ENCODE data around the gene RNMT.
"Not testable (repeated sequence)": the region's sequence is repeated elsewhere in the genome, so short reads cannot be mapped to it uniquely, and the experiment has no call there.

Gene RNMT

DNA sequence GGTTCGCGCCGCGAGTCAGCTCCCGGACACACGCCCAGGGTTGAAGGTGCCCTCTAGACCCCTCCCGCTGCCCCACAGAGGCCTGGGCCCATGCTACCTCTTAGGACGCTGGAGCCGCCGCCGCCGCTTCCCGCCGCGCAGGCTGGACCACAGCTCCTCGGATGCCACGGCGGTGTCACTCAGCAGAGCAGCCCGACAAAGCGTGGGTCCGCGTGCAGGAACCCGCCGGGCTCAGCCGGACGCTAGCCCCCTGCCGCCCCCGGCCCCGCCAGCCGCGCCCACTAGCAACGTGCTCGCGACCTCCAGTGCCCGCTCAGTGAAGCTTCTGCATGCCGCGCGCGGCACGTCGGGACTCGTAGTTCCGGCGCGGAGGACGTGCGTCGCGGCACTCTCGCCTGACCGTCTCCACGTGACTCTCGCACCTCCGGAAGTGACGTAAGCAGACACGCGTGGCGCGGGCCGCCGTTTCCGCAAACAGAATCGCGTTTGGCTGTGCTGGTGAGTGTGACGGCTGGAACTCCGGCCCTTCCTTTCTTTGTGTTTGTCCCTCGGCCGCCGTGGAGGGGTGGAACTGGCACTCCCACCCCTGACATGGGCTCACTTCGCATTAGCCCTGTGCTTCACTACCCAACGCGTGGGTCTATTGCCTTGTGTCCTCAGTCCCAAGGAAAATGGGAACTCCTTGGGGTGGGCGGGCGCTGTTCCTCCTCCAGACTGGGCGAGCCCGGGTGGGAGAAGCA lies at the start of gene RNMT, which contains the start of gene FAM210A:
Gene RNMT (plus strand): TSS at position 442 of the 740 bp plus-strand sequence. CDS start 4,845 bp downstream, outside the sequence.
Gene FAM210A (minus strand): TSS at position 327 of the 740 bp plus-strand sequence. CDS start 44,481 bp downstream, outside the sequence.
- DNase-seq, result peak; percentile 94

DNA sequence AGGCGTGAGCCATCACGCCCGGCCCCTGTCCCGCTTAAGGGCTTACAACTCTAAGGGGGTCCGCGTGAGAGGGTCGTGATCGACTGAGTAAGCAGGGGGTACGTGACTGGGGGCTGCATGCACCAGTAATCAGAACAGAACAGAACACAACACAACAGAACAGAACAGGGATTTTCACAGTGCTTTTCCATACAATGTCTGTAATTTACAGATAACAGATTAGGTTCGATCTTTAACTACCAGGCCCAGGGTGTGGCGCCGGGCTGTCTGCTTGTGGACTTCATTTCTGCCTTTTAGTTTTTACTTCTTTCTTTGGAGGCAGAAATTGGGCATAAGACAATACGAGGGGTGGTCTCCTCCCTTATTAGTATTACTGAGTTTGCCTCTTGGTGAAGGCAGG lies 49.1 kb upstream of the RNMT start:
- DNase-seq, result not testable (repeated sequence)

DNA sequence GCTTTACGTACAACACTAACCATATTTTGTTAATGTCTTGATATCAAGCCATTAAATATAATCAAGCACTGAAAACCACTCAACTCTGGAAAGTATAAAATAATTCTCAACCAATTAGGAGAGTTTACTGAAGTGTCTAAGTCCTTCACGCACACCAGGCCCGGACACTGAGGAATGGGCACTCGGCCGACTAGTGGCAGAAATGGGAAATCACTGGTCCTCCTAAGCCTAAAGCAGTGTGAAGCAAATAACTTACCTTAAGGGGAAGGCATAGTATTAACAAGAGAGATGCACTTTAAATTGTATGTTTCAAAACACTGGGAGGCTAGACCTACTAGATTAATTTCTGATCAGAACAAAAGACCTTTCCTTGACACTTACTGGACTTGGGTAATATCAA lies 45.9 kb upstream of the RNMT start:
- DNase-seq, result no peak

DNA sequence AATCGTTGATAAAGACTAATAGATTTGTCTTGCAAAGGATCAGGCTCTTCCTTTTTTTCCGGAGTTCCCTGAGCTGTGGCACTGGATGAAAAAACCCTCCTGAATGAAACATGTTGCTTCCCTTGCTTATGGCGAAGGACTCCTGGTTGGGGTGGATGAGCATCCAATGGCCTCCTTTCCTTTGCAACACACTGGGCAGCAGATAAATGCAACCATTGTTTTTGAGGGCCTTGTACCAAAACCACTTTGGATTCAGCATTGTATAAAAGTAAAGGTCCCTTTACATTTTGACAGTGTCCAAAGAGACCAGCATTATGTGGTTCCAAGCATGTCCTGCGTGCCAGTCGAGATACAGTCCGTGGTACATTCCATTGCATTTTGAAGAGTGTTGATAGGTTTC lies 44.8 kb upstream of the RNMT start:
- DNase-seq, result no peak

DNA sequence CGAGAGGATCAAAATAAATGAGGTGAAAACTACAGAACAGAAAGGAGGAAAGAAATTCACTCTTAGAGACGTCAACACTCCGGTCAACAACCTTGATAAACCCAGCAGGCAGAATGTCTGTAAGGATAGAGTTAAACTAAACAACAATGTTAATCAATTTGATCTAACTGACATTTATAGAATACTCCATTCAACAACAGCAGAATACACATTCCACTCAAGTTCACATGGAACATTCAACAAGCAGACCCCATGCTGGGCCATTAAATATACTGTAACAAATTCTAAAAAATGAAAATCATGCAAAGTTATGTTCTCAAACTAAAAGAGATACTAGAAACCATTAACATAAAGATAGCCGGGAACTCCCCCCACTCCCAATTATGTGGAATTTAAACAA lies 41.9 kb upstream of the RNMT start:
- no peak for DNase-seq

DNA sequence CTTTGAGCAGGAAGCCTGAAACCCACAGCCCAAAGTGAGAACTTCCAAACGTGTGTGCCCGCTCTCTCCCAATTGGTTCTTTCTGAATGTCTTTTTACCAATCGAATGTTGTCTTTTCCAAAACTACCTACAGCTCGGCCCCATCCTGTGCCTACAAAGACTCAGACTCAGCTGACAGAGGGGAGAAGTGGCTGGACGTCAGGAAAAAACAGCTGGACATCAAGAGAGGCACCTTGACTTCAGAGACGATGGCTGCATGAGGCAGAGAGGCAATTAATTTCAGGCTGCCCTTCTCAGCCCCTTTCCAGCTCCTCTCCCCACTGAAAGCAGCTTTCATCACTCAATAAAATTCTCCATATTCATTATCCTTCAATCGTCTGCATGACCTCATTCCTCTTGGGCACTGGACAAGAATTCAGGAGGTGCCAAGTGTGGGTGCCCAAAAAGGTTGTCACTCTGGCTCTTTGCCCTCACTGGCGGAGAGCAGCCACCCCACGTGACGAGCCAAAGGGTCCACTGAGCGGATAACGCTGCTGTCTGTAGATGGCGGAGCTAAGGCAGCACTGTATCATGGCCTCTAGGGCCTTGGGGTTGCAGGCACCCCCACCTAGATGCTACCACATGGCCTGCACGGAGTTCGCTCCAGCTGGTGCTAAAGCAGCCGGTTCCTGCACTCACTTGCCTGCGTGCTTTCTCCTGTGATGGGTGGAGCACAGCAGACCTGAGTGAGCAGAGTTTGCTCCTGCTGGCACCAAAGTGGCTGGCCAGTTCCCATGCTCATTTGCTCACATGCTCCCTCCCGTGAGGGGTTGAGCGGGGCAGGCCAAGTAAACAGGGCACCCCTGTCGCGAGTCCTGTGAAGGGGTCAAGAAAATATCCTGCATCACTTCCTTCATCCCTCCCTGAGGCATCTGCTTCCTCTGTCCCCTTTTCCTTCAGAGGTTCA lies 38.0 kb upstream of the RNMT start:
- no peak for DNase-seq

DNA sequence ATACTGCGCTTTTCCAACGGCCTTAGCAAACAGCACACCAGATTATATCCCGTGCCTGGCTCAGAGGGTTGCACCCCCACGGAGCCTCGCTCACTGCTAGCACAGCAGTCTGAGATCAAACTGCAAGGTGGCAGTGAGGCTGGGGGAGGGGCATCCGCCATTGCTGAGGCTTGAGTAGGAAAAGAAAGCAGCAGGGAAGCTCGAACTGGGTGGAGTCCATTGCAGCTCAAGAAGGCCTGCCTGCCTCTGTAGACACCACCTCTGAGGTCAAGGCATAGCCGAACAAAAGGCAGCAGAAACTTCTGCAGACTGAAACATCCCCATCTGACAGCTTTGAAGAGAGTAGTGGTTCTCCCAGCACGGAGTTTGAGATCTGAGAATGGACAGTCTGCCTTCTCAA lies 36.4 kb upstream of the RNMT start:
- not testable (repeated sequence) for DNase-seq

DNA sequence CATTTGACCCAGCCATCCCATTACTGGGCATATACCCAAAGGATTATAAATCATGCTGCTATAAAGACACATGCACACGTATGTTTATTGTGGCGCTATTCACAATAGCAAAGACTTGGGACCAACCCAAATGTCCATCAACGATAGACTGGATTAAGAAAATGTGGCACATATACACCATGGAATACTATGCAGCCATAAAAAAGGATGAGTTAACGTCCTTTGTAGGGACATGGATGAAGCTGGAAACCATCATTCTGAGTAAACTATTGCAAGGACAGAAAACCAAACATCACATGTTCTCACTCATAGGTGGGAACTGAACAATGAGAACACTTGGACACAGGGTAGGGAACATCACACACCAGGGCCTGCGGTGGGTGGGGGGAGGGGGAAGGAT lies 31.1 kb upstream of the RNMT start:
- DNase-seq, result not testable (repeated sequence)

DNA sequence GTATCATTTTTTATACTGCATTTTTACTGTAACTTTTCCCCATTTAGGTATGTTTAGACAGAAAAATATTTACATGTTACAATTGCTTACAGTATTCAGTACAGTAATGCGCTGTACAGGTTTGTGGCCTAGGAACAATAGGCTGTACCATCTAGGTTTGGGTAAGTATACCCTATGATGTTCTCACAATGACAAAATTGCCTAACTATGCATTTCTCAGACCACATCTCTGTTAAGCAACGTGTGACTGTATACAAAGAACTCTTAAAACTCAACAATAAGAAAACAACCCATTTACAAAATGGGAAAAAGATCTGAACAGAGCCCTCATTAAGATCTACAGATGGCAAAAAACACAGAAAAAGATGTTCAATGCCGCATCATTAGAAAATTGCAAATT lies 29.5 kb upstream of the RNMT start:
- DNase-seq, result no peak

DNA sequence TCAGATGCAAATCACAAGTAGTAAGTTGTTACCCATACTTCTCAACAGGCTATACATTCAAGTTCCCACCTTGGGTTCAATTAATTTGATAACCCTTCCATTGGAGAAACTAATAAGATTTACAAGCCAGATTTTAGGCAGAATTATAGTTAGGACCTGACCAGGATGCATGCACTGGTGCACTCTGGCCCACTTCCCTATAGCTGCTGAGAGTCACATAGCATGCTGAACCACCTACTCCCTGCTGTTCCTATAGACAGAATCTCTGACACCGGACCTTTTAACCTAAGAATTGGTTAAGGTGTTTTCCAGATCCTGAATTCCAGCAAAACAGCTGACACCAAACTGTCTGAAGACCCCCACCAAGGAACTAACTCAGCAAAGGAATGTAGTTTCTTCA lies 26.3 kb upstream of the RNMT start:
- no peak for DNase-seq

DNA sequence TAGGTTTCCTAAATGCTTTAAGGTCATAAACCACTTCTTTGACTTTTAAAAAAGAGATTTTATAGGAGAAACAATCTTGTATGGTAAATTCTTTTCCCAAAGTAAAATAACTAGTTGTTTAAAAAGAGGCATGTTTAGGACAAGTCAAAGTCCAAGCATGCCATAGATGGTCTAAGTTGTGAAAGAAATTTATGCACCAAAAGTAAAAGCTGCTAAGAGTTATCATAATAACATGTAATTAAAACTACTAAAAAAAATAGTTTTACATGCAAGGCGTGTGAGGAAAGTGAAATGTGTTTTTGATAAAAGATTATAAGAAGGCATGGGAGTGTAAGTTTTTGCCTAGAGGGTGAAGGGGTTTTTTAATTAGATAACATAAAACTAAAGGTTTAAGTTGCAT lies 22.6 kb upstream of the RNMT start:
- no peak for DNase-seq

DNA sequence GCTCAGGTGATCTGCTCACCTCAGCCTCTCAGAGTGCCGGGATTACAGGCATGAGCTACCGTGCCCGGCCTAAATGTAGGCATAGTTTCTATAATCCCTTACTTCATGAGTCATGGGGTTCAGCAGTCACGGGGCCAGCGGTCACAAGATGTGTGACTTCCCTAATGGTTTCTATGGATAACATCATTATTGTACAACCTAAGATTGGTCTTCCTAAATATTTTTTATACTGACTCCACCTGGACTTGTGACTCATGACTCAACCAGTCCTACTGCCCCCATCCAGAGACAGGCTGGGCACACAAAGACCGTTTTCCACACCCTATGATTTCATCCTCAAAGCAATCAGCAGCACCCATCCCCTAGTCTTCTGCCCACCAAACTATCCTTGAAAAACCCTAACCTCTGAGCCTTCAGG lies 16.1 kb upstream of the RNMT start:
- DNase-seq, result no peak

DNA sequence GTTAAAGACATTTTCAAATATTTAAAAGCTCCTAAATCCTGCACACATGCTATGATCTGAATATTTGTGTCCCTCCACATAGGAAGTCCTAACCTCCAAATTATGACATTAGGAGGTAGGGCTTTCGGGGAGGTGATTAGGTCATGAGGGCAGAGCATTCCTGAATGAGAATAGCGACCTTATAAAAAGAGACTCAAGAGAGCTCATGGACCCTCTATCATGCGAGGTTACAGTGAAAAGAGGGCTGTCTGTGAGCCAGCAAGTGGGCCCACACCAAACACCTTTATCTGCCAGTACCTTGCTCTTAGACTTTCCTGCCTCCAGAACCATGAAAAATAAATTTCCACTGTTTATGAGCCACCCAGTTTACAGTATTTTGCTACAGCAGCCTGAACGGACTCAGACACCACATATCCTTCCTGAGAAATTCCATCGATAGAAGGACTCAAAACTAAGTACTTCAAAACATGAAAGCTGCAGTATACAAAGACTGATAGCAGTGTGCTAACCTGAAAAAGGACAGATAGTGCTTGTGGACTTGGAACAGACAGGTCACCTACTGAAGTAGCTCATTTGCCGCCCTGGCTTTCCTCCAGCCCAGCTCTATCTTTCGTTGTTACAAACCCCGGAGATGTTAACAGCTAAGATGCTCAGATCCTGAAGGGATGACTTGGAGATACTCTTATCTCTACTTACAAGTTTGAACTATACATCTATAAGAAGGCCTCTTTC lies 13.9 kb upstream of the RNMT start:
- DNase-seq, result no peak

DNA sequence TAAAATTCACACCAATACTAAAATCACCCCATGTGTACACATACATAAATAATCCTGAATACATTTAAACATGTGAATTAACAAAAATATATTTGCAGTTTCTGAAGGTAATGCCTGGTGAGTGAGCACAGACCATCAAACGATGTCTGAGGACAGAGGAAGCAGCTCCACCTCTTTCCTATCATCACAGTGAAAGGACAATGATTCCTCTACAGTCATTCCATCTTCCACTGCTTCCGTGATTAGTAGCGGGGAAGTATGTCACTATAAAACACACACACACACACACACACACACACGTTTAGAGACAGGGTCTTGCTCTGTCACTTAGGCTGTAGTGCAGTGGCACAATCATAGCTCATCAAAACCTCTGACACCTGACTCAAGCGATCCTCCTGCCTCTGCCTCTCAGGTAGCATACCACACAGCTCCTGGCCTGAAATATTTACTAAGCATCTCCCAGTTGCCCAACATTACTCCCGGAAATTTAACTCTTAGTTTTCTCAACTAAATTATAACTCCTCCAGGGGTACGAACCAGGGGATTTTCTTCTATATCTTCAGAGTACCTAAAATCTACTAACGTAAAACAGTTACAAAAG lies 12.9 kb upstream of the RNMT start:
- no peak for DNase-seq

DNA sequence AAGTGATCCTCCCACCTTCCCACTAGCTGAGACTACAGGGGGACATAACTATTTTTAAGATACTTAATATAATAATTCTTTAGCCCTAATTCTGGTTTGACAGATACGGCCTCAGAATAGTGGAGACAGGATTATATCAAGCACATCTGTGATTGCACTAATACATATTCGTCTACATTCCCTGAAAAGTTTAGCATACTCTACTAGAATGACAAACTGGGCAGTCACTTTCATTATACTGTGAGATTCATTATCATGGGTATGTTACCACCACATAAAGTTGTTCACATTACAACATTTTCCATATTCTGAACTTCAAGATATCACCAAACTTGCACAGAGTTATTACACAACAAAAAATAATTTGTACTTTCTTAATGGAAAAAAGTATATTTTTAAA lies 11.1 kb upstream of the RNMT start:
- no peak for DNase-seq

DNA sequence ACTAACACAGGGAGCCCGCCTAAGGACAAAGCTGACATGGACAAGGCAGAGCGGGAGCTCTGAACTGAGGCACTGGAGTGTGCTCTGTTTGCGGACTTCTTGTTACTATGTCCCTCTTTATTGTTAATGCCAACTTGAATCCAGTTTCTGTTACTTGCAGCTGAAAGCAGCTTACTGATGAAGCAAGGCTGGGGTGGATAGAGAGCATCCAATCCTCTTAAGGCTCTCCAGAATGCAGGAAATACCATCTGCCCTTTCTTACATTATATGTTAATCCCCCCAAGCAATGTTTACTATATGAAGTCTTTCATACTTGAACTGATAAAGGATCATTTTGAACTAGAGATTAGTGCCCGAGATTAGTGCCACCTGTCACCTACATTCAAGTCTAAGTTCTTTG lies 9.6 kb upstream of the RNMT start:
- no peak for DNase-seq

DNA sequence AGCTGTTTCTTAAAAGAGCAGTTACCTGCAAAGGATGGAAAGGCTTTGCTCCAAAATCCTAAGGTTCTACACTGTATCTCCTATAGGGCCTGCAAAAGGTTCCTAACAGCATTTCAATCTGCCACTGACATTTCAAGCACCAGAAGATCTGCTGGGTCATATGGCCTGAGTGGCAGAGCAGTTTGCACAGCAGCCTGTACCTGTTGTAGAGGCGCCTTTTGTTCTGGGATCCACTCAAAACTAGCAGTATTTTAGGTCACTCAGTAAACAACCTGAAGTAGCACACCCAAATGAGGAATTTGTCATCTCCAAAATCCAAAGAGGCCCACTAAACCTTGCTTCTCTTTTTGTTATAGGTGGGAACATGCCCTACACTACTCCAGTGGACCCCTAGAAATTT lies 6.3 kb upstream of the RNMT start:
- no peak for DNase-seq

DNA sequence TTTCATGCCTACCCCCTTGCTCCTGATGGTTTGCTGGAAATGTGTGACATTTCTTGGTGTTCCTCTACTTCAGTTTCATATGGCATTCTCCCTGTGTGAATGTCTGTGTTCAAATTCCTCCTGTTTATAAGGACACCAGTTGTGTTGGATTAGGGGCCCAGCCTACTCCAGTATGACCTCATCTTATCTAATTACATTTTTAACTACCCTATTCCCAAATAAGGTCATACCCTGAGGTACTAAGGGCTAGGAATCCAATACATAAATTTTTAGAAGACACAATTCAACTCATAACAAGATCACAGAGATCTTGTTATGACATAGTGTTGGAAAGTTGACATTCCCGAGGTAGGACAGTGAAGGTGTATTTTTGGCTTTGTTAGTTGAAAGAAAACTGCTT lies 5.6 kb upstream of the RNMT start:
- no peak for DNase-seq

DNA sequence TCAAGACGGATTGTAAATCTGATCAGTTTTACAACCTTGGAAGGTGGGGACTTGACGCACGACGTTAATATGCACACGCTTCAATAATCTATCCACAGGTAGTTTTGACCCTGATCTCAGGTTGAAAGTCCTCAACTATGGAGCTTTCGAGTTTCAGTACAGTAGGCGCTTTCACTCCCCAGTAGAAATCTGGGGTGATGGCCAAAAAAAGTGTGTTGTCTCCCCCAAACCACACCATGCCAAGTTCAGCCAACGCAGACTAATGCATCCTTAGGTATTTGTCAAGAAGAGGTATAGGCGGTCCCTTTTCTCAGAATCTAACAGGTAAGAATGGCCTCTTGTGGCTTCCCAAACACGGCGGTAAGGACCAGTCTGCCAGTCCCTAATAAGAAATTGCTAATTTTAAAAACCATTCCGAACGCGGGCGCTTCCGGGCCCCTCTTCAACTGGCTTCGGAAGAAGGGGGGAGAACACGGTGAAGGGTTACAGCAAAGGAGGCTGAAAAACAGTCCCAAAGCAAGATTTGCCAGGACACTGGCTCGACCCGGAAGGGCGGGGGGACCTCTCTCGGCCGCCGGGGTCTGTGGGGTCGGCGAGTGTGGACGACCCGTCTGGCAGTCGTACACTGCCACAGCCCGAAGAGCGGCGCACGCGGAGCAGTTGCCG lies 774 bp upstream of the RNMT start:
- DNase-seq, result no peak

DNA sequence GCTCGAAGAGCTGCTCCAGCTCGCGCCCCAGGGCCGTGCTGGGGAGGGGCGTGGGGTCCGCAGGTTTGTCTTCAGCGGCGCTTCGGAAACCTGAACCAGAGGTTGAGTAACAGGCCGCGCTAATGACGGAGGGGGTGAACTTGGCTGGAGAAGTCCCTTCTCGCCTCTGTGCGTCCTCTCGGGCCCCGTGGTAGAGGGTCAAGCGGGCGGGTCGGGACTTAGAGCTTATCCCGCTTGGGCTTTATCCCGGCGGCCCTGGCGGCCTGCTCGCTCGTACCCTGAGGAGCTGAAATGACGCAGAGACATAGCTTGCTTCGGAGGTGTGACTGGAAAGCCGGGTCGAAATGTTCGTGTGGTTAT lies 479 bp downstream of the RNMT start:
- peak; percentile 40 for DNase-seq

DNA sequence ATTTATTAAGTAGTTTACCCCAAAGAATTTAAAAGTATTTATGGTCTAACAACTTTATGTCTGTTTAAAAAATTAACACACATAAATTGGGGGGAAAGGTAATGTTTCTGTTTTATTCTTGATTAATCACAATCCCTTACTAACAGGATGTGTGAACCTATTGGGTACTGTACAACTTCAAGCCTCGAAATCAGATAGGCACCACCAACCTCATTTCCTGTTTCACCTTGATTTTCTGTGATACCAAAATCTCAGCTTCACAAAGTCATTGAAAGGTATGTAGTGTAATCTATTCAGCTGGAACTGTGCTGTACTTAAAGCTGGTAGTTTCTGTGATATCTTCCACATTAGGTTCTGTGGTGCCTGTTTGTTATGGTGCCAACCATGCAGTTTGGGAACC lies 4.0 kb downstream of the RNMT start:
- no peak for DNase-seq

DNA sequence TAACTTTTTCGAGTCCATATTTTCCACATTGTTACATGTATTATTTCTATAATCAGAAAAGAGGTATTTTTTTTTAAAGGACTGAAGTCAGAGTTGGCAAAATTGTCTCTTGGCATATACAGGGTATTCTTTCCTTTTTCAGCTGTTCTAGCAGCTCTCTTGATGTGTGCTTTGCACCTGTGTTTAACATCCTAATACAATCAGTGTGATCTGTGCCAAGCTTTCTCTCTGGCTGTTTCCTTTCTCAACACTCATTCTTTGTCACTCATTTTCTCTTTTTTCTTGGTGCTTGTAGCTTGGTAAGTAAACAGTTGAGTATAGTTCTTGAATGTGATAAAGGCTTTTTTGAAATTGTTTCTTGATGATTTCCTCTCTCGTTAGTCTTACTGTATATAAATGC lies 9.2 kb downstream of the RNMT start:
- no peak for DNase-seq
